Cerebellar nuclear complex (tissue), 1 donor: ENCODE measurements around the gene PTPRD.

Experiments
- DNase-seq, 2 experiments: peaks; one replicate each; lab custom pipeline; 2025; lab: John Stamatoyannopoulos, UW

PTPRD gene

GRCh38 chr9:8388132-8388531 is 2224.7 kb downstream of the PTPRD start:
- DNase-seq: no peak

DNA sequence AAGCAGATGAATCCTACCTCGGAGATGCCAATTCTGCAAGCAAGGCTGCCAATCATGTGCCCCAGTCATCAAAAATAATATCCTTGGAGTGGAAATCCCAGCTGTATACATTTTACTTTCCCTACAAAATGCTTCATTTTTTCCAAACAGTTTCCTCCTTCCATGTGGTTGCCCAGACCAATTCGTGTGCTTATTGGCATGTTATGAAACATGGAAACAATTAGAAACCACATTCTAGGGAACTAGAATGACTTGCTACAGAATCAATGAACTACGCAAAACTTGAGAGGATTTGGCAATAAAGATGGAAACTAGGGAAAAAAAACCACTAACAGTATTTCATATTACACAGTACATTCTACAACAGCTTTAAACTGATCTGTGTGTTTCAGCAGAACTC is 2228.7 kb downstream of the PTPRD start:
- DNase-seq: no peak

DNA sequence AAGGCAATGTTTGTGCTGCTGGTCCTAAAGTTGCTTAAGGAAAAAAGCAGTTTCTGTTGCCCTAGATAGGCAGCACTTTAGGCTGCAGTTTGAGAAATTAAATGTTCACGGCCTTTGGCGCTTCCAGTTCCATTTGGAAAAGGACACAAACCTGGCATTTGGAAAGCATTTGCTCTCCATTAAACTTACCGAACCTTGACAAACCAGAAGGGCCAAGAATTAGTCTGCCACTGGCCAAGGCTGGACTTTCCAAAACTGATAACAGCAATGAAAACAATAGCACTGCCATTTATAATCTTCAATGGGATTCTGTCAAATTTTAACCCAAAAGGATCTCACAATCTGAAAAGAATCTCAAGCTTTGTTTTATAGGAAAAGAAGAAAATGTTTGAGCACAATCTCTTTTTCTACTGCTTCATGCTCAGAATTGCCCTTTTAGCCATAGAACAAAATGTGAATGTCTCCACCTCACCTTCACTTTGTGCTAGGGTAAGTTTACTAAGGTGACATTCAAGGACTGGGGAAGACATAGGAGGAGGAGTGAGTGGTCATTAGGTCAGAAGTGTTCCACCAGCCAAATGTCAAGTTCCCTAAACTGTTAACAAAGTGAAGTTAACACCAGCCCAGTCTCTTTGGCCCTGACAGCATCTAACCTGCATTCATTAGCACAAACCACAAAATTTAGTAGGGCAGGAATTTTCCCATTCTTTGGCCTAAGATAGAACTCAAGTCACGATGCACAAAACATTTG is 2229.8 kb downstream of the PTPRD start:
- DNase-seq: no peak

DNA sequence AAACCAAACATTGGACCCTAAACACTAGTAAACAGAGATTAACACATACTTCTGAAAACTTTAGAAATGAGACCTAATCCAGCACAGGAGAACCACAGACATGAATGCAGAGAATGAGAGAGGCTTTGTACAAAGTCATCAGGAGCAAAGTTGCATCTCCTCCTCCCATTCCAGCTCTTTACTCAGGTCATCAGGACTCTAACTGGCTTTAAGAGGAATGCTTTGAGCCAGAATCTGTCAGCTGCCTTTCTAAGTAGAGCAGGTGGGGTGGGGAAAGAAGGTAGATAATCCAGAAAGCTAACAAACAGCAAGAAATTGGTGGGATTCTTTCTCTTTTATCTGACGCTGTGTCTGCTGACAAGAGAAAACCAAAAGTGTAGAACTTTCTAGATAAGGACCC is 2230.5 kb downstream of the PTPRD start:
- DNase-seq: no peak

GRCh38 chr9:8381601-8382000 is 2231.2 kb downstream of the PTPRD start:
- no peak for DNase-seq

DNA sequence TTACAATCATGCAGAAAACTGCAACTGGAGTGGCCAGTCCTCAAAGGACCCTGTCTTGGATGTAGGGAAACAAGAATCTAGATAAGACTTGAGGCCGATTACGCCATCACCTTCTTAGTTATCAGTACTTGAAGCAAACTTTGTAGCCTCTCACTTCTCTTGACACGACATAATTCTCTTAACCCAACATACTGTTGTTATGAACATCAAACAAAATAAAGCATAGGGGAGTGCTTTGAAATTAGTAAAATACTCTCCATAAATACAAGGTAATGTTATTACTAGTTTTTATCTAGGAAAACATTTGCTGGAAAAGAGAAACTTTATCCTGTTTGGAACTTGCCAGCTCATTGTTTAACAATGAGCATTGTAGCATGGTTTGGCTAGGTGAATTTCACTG is 2238.3 kb downstream of the PTPRD start:
- DNase-seq: no peak

DNA sequence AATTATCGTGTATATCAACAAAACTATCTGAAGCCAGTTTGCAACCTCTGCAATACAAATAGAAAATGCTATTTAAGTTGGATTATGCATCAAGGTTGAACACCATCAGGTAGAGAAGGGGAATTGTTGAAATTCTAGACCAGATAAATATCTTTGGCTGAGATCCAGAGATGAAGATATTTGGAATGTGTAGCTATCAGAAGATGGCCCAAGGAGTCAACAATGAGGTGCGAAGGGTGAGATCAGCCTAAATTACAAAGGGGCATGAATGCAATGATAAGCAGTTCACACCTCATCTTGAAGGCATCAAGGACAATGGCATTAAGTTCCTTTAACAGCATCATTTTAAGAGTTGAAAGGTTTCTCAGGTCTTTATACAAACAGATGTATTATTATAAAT is 2241.1 kb downstream of the PTPRD start:
- no peak for DNase-seq

- DNase-seq: no peak
These were observed 2246.5 kb downstream of the PTPRD start for GRCh38 chr9:8366161-8366926.

DNA sequence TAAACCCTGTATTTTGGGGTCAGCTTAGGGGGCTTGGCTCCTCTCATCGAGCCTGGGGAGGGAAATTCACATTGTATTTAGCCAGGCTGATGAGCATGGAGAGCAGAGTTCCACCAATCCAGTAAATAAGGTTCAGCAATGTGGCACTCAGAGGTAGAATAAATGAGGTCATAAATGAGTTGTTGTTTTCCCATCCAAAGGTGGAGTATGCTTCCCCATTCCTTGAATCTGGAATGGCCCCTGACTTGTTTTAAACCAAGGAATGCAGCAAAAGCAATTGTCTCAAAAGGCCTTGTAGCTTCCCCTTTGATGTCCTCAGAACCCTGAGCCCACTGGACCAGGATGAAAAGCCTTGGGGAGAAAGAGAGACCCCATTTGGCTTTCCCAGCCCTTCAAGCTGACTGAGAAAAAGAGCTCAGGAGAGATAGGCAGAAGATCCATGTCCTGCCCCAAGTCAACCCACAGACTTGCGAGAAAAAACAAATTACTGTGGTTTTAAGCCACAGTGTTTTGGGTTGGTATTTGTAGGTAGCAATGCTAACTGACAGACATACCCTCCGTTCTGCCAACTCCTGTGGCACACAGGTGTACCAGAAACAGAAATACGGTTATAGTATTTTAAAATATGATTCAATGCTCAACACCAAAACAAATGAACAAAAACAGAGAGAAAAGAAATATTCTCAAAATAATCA is 2247.2 kb downstream of the PTPRD start:
- DNase-seq: no peak

DNA sequence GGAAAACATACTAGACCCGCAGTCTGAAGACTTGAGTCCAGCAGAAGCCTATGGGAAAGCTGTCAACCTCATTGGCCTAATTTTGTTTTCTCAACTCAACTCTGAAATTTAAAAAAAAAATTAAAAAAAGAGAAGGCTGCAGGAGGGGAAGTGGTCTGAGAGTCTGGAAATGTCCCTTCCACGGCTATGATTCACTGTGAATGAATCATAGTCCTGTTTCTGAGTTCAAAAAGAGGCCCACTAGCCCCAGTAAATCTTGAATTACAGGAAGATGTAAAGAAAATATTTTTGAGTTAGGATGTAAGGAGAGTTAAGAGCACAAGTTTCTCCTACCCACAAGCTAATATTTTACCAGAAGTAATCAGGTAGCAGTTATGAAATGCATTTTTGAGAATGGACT is 2247.8 kb downstream of the PTPRD start:
- DNase-seq: no peak

GRCh38 chr9:8364026-8364752 is 2248.6 kb downstream of the PTPRD start:
- no peak for DNase-seq

DNA sequence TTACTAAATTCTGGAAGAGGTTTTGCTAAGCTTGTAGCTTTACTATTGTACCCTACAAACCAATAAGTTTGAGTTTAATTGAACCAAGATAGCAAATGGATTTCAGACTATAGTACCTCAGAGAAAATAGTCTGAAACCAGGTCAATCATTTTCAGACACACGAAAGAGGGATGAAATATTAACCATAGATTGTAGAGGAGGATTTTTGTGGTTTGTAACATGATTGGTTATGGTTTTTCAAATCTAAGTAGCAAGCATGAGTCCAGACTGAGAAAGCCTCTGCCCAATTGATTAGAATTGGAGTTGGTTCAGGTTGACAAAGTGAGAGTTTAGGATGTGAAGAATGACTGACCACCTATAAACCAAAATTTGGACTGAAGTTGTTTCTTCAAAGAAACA is 2250.6 kb downstream of the PTPRD start:
- DNase-seq: no peak

DNA sequence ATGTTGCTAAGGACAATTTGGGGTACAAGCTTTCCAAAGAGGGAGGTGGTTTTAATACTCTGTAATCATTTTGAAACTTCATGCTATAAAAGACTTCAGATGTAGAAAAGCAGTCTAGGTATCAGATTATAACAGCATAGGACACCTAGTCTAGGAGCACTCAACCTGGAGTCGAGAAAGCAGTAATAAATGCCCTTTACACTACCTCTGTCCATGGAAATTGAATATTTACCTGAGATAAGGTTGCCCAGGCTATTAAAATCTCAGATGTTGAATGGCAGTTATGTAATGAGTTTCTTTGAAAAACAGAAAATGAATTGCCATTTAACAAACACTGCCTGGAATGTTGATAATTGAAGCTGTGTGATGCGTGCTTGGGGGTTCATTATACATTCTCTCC is 2251.4 kb downstream of the PTPRD start:
- no peak for DNase-seq

DNA sequence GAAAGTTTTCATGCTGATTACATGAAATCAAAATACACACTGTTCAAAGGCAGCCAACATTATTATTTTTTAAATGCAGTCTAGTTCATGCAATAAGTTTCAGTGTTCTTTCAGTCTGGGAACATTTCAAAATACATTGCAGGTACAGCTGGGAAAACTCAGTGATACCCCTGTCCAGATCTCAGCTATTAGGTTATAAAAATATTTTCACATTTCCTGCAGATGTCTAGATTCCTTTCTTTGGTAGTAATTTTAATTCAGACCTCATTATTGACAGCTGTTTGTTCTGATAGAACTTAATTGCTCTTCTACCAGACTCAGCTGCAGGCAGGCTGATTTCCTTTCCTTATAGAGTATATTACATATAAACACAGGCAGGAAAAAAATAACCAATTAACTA is 2256.4 kb downstream of the PTPRD start:
- no peak for DNase-seq

GRCh38 chr9:8351436-8351835 is 2261.4 kb downstream of the PTPRD start:
- no peak for DNase-seq

- no peak for DNase-seq
These were observed 2262.9 kb downstream of the PTPRD start for GRCh38 chr9:8349901-8350300.

GRCh38 chr9:8349376-8349775 is 2263.4 kb downstream of the PTPRD start:
- no peak for DNase-seq

DNA sequence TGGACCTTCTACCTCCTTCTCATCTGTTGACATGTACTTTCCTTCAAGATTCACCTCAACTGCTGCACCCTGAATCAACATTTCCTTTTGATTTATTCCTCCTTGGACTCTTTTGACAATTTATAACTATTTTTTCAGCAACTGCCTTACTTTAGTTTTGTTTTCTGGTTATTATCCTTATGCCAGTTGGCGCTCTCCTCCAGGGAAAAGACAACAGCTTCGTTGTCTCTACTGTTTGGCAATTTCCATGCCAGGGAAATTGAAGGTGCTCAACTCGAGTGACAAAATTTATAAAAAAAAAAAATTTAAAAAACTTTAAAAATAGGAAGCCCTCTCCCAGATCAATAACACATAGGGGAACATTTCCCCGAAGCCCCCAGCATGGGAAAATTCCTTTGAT is 2264.0 kb downstream of the PTPRD start:
- no peak for DNase-seq

DNA sequence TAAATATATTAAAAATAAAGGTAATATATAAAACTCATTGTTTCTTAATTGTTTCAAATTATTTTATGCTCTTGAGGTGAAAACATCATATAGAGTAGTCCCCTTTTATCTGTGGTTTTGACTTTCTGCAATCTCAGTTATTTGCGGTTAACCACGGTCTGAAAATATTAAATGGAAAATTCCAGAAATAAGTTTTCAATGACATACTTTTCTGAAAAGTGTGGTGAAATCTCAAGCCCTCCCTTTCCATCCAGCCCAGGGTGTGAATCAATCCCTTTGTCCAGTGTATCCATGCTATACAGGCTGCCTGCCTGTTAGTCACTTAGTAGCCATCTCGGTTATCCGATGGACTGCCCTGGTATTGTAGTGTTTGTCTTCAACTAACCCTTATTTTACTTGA is 2266.5 kb downstream of the PTPRD start:
- no peak for DNase-seq

DNA sequence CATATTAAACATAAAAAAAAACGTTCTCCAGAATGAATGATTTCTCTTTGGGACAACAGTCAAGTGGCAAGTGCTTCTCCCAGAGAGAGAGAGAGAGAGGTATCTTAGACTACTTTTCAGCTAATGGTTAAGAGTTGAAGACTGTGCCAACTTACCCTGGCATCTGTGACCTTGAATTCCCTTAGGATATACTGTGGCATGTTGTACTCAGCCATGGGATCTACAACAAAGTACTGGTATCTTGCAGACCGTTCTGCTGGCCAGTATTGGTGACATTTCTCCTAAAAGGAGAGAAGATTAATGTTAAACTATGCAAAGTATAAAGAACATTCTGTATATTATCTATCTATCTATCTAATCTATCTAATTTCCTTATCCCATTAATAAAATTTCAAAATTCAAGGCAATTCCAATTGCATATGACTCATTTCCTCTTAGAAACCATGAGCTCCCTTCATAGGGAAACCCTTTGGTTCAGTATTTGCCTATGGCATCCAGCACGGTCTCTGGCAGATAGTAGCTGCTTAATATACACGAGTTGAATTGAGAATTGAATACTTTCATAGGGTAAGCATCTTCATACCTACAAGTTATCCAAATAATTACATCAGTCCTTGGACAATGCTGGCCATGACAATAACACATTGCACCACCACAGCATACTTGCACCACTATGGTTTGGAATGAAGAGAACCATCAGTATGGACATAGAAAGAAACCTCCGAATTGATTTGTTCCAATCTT is 2273.9 kb downstream of the PTPRD start:
- no peak for DNase-seq
